Left renal cortex interstitium (tissue), 4 donors: ENCODE measurements around the gene MSX2. TPM values are rescaled to one million over a fixed set of nuclear protein-coding genes. Genes with fewer than 3 reads are reported as not detected.

Source experiments
- DNase-seq, 4 donors: peaks; one replicate each; pipeline ENCODE4 v3.0.0-alpha.2; 2013; ENCODE audit warnings: low read depth in 4 of 4, low spot score in 2 of 4, missing footprints in 1 of 4
- polyA plus RNA-seq, 4 donors: library from polyadenylated mRNA; unstranded; fragments of 120-200 nt; gene quantifications; one replicate each; pipeline ENCODE4 v1.2.1, GENCODE V29; 2013; ENCODE audit not compliant: insufficient read length in 4 of 4

The MSX2 gene
- polyA plus RNA-seq, 4 donors: 0.46 to 0.79 (median 0.57) TPM

DNA sequence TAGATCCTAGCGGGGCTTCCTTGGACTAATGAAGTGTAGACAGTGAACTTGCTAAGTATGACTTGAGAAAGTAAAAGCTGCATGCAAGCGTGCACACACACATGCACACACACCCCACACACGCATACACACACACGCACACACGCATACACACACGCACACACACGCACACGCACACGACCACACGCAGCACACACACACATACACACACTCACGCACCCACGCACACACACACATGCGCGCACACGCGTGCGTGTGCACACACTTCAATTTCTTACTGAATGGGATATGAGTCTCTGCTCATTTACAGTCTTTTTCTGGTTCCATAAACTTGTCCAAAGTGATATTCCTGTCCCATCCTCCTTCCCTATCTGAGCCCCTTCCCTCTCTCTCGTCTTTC is 41.2 kb downstream of the MSX2 start:
- no peak for DNase-seq

DNA sequence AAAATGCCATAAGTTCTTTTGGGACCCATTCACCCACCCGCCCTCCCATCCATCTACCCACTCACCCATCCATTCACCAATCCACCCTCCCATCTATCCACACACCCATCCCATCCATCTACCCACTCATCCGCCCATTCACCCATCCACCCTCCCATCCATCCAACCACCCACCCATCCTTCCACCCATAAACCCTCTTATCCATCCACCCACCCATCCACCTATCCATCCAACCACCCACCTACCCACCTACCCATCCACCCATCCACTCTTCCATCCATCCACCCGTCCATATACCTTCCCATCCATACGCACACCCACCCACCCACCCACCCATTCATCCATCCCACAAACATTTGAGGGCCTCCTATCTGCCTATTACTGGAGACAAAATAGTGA is 43.3 kb downstream of the MSX2 start:
- DNase-seq: no peak

- DNase-seq: no peak
Observed at GRCh38 chr5:174769005-174769404, 44.6 kb downstream of the MSX2 start.

GRCh38 chr5:174773371-174773770 is 49.0 kb downstream of the MSX2 start:
- DNase-seq: no peak

DNA sequence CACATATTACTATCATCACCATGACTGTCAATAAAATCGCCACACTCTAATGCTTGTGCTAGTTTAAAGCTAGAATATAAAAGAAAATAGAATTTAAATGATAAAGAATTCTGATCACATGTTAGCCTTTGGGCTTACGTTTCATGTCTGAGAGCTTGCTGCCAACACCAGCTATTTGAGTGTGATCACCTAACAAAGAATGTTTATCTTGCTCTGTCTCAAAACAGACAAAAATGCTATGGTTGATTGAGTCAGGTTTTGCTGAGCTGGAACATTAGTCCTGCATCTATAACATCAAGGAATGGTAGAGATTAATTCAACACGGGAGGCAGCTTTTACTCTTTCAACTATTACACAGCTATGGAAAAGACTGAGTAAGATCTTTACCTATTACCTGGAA is 50.7 kb downstream of the MSX2 start:
- no peak for DNase-seq

DNA sequence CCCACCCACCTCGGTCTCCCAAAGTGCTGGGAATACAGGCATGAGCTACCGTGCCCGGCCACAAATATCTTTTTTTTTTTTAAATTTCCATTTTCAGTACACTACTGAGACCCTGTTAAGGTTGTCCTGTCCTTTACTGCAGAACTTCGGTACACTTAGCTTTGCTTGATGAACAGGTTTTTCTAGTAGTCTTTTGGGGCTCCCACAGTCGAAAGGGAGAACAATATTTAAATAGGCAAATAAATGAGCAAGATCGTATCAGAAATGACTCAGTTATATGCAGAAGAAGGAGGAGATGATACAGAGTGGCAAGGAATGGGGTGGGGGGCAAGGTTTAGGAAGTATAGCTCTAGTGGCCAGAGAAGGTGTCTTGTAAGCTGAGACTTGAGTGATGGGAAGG is 52.7 kb downstream of the MSX2 start:
- no peak for DNase-seq

DNA sequence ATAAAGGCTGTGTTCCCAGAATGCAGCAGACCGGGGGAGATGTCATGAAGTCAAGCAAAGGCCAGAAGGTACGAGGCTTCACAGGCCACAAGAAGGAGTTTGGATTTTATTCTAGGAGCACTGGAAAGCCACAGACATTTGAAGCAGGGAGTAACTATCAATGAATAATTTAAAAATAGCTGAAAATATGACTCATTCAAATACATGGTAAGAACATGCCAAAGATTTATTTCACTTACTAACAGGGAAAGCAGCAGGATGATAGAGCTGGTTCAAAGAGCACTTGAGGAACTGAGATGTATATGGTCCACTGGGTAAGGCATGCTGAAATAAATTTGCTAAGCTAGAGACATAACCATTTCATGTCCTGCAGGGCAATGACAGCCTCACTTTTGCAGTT is 53.2 kb downstream of the MSX2 start:
- DNase-seq: no peak
